Stimulated activated CD8-positive, alpha-beta memory T cell treated with anti-CD3 and anti-CD28 coated beads, Interleukin-15, amount 100 ng/mL, for 1 hour (primary cell): ENCODE results near the gene ABCC11.
"Not testable (repeated sequence)": the region's sequence is repeated elsewhere in the genome, so short reads cannot be mapped to it uniquely, and the experiment has no call there.

Experiments
- DNase-seq: peaks from one replicate; pipeline ENCODE4 v3.0.0-alpha.2; 2020; ENCODE audit warnings: low read depth

Gene ABCC11

GRCh38 chr16:48246066-48246465 is 1.3 kb downstream of the ABCC11 start:
- no peak for DNase-seq

DNA sequence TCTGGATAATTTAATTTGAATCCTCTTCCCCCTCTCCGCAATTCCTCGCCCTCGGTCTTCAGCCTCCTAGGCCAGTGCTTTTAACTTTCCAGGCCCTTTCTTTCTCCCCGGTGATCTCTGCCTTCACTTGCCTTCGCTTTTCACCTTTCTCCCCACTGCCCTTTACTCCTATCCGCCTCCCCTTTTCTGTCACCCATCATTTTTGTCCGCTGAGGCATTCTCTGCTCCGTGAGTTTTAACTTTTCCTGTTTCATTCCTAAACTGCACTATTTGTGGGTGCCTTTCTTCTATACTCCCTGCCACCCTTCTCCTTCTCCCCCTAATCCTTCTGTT is 2.5 kb downstream of the ABCC11 start:
- DNase-seq: no peak

- DNase-seq: peak; percentile 83
Measured at GRCh38 chr16:48244080-48244862, 3.1 kb downstream of the ABCC11 start, which contains the start of gene LONP2. TSS of gene LONP2 (plus strand) at chr16:48244300. CDS start at chr16:48244389, 89 bp downstream.

- not testable (repeated sequence) for DNase-seq
Measured at GRCh38 chr16:48240147-48240546, 7.2 kb downstream of the ABCC11 start.

- DNase-seq: no peak
Measured at GRCh38 chr16:48236286-48236685, 11.1 kb downstream of the ABCC11 start.

DNA sequence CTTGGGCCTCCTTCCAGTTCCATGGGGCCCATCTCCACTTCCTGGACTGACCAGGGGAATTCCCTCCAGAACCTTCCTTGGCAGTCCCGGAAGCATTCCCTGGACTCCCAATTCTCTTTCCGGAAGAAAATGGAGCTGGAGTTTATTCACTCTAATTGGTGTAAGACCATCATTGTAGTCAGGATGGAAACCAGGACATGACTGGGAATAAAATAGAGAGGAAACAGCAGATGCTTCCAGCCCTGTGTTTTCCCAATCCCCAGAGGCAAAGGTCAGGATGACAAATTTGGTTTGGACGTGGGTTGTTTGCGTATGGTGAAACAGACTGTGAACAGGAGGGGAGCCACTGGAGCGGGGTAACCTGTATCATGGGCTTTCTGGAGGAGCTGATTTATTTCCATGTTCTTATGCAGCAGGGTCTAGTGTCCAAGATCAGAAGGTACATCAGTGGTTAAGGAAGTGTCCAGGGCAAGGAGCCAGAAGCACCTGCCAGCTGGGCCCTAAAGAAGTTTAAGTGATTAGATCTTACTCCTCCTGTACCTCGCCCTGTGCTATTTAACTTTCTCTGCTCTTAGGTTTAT is 11.7 kb downstream of the ABCC11 start:
- no peak for DNase-seq

- DNase-seq: no peak
Measured at GRCh38 chr16:48235058-48235555, 12.2 kb downstream of the ABCC11 start.

DNA sequence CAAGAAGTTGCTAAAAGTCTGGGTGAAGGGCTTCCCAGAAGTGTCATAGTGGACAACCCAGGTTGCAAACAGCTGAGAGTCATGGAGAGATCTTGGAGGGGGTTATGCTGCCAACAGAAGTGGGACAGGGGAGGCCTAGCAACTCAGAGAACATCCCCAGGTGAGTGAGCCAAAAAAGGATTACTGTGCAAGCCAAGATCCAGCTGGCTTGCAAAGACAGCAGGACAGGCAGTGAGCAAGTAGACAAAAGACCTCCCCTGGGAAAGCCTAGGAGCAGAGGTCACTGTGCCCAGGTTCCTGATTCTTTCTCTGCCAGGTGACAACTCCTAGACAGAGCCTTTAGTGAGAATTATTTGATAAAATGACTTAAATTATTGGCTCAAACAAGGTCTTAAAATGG is 12.7 kb downstream of the ABCC11 start:
- no peak for DNase-seq

GRCh38 chr16:48232493-48233040 is 14.8 kb downstream of the ABCC11 start:
- DNase-seq: no peak

- DNase-seq: no peak
Measured at GRCh38 chr16:48231727-48232492, 15.4 kb downstream of the ABCC11 start.

- DNase-seq: no peak
Measured at GRCh38 chr16:48225456-48225855, 21.9 kb downstream of the ABCC11 start.

DNA sequence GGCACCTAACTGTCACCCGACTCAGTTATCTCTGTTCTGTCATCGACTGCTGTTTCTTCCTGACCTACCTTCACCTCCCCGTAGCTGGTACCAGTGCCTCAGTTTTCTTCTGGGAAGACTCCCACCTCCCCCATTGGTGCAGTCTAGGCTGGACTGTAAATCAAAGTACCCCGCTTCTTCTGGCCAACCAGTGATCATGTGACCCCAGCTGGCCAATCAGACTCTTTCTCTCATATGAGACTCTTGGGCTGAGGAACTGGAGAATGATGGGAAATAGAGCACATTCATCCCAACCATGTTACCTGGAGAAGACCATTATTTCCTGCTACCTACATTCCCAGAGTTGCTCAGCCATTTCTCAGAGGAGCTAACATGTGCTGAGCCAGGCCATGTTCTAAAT is 23.8 kb downstream of the ABCC11 start:
- DNase-seq: no peak

DNA sequence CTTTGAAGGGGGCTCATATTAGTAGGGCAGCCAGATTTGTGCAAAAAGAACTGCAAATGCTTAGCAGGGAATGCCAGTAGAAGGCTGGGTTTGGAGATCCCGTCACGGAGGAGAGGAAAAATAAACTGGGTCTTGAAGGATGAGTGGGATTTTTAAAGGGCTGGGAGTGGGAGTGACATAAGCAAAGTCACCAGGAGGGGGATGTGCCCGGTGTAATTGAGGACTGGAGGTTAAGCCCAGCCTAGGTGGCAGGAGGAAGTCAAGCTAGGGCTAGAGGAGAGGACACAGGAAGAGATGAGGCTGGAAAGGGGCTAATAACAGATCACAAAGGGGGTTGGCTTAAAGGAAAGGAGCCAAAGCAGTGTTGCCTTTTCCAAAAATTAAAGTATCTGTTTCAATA is 26.4 kb downstream of the ABCC11 start:
- no peak for DNase-seq

- DNase-seq: no peak
Measured at GRCh38 chr16:48218473-48218872, 28.9 kb downstream of the ABCC11 start.

DNA sequence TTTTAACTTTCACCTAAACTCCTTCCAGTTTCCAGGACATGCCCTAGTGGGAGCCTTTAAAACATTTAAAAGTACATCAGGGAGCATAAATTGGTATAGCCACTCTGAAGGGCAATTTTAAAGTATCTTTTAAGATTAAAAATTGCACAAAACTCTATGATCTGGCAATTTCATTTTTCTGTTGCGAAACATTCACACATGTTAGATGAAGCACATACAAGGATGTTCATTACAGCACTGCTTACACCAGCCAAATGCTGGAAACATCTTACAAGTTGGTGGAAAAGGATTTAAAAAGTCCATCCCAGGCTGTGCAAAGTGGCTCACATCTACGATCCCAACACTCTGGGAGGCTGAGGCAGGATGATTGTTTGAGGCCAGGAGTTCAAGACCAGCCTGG is 29.6 kb downstream of the ABCC11 start:
- no peak for DNase-seq

DNA sequence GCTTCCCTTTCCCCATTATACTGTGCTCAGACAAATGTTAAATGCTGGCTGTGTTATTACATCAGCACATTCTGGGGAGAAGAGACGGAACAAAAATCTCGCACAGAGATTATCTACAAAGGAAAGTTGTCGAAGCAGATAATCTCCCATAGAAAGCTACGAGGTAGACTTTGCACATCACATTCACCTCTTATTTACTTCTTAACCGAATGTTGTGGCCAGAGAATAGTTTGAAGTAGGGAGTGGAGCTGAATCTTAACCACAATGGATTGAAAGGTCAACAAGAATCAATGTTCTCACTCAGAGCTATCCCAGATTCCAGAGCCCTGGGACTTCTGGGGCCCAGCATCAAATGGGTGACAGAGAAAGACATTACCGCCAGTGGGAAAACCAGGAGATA is 31.6 kb downstream of the ABCC11 start:
- DNase-seq: no peak

GRCh38 chr16:48212033-48212432 is 35.3 kb downstream of the ABCC11 start:
- DNase-seq: no peak

DNA sequence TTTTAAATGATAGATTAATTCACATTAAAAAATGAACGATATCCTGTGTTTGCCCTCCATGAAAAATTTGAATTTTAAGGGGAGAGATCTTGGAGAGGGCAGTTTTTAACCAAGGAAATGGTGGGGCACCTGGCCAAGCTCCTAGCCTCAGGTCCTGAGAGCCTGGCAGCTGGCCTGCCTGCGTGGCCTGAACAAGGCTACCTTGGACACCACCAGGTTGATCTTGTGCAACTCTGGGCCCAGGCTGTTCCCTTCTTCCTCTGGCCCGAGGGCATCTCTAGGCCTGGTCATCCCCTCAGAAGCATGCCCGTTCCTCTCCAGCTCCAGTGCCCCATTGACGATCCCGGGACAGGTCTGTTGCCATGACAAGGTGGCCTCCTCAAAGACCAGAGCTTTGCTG is 36.6 kb downstream of the ABCC11 start:
- DNase-seq: no peak

- DNase-seq: no peak
Measured at GRCh38 chr16:48206594-48207242, 40.6 kb downstream of the ABCC11 start.

GRCh38 chr16:48204825-48205151 is 42.6 kb downstream of the ABCC11 start:
- no peak for DNase-seq

DNA sequence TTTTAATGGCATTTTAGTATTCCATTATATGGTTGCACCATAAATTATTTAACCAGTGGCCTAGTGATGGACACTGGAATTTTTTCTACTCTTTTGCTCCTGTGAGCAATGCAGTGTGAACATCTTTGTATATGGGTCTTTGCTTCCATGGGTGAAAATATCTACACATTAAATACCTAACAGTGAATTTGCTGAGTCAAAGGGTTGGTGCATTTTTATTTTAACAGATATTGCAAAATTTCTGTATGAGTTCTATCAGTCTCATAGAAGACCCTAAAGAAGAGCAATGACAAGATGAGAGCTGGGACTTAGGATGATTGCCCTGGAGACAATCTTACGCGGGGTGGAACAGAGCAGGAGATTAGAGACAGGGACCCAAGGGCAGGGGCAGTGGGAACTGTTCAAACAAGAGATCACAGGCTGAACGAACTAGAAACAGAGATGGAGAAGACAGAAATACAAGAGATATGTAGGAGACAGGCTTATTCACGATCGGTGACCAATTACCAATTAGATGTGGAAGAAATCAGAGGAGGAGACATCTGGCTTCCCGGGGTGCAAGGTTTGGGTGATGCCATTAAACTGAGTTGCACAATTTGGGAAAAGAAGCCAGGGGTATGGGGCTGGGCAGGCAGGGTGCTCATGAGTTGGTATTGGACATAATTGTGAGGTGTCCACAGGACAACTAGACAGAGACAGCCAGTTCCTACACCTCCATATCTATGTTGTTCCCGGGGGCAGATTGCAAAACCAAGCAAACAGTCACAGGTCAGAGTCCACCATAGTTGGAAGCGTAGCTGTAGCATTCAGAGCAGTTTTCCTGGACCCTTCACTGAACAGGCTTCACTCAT is 43.1 kb downstream of the ABCC11 start:
- no peak for DNase-seq
